Measurements from ENCODE around the gene KDM8.

GRCh38 chr16:27156579-27156978, 46.7 kb upstream of the KDM8 start:
- no peak for TF ChIP-seq POLR2AphosphoS5 (IDR thresholded peaks at IDR 0.05; ENCODE audit: control insufficient read depth, insufficient read depth, low read depth, low read length)
- no peak for TF ChIP-seq AFF4 (CRISPR knock-in tag; IDR thresholded peaks at IDR 0.05)
- TF ChIP-seq SFPQ (IDR thresholded peaks at IDR 0.05; ENCODE audit: low read depth, low read length) = no peak
- TF ChIP-seq RNF2 (IDR thresholded peaks at IDR 0.05) = no peak
- TF ChIP-seq HDGF (IDR thresholded peaks at IDR 0.05) = no peak
- TF ChIP-seq TOE1 (IDR thresholded peaks at IDR 0.05; ENCODE audit: borderline replicate concordance) = no peak
- TF ChIP-seq TOE1 (CRISPR knock-in tag; IDR thresholded peaks at IDR 0.05; ENCODE audit: borderline replicate concordance, low read depth) = no peak
- TF ChIP-seq, protein P1, sequence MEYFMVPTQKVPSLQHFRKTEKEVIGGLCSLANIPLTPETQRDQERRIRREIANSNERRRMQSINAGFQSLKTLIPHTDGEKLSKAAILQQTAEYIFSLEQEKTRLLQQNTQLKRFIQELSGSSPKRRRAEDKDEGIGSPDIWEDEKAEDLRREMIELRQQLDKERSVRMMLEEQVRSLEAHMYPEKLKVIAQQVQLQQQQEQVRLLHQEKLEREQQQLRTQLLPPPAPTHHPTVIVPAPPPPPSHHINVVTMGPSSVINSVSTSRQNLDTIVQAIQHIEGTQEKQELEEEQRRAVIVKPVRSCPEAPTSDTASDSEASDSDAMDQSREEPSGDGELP (CRISPR knock-in tag; IDR thresholded peaks at IDR 0.05; ENCODE audit: borderline replicate concordance) = no peak
- no peak for TF ChIP-seq MTA1 (IDR thresholded peaks at IDR 0.05; ENCODE audit: borderline replicate concordance)
- no peak for TF ChIP-seq ZNF384 (IDR thresholded peaks at IDR 0.05; ENCODE audit: low read depth, low read length)
- TF ChIP-seq KDM4B (IDR thresholded peaks at IDR 0.05; ENCODE audit: borderline replicate concordance in 2 of 2, low read depth in 1 of 2) = no peak
- TF ChIP-seq, protein P2, sequence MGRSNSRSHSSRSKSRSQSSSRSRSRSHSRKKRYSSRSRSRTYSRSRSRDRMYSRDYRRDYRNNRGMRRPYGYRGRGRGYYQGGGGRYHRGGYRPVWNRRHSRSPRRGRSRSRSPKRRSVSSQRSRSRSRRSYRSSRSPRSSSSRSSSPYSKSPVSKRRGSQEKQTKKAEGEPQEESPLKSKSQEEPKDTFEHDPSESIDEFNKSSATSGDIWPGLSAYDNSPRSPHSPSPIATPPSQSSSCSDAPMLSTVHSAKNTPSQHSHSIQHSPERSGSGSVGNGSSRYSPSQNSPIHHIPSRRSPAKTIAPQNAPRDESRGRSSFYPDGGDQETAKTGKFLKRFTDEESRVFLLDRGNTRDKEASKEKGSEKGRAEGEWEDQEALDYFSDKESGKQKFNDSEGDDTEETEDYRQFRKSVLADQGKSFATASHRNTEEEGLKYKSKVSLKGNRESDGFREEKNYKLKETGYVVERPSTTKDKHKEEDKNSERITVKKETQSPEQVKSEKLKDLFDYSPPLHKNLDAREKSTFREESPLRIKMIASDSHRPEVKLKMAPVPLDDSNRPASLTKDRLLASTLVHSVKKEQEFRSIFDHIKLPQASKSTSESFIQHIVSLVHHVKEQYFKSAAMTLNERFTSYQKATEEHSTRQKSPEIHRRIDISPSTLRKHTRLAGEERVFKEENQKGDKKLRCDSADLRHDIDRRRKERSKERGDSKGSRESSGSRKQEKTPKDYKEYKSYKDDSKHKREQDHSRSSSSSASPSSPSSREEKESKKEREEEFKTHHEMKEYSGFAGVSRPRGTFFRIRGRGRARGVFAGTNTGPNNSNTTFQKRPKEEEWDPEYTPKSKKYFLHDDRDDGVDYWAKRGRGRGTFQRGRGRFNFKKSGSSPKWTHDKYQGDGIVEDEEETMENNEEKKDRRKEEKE (IDR thresholded peaks at IDR 0.05; ENCODE audit: borderline replicate concordance in 1 of 2, control insufficient read depth in 1 of 2, low read depth in 2 of 2, low read length in 1 of 2) = no peak
- TF ChIP-seq, protein P3, sequence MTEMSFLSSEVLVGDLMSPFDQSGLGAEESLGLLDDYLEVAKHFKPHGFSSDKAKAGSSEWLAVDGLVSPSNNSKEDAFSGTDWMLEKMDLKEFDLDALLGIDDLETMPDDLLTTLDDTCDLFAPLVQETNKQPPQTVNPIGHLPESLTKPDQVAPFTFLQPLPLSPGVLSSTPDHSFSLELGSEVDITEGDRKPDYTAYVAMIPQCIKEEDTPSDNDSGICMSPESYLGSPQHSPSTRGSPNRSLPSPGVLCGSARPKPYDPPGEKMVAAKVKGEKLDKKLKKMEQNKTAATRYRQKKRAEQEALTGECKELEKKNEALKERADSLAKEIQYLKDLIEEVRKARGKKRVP (CRISPR knock-in tag; IDR thresholded peaks at IDR 0.05) = no peak
- TF ChIP-seq, protein P4, sequence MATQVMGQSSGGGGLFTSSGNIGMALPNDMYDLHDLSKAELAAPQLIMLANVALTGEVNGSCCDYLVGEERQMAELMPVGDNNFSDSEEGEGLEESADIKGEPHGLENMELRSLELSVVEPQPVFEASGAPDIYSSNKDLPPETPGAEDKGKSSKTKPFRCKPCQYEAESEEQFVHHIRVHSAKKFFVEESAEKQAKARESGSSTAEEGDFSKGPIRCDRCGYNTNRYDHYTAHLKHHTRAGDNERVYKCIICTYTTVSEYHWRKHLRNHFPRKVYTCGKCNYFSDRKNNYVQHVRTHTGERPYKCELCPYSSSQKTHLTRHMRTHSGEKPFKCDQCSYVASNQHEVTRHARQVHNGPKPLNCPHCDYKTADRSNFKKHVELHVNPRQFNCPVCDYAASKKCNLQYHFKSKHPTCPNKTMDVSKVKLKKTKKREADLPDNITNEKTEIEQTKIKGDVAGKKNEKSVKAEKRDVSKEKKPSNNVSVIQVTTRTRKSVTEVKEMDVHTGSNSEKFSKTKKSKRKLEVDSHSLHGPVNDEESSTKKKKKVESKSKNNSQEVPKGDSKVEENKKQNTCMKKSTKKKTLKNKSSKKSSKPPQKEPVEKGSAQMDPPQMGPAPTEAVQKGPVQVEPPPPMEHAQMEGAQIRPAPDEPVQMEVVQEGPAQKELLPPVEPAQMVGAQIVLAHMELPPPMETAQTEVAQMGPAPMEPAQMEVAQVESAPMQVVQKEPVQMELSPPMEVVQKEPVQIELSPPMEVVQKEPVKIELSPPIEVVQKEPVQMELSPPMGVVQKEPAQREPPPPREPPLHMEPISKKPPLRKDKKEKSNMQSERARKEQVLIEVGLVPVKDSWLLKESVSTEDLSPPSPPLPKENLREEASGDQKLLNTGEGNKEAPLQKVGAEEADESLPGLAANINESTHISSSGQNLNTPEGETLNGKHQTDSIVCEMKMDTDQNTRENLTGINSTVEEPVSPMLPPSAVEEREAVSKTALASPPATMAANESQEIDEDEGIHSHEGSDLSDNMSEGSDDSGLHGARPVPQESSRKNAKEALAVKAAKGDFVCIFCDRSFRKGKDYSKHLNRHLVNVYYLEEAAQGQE (IDR thresholded peaks at IDR 0.05; ENCODE audit: borderline replicate concordance) = no peak
- TF ChIP-seq, protein P4 (CRISPR knock-in tag; IDR thresholded peaks at IDR 0.05; ENCODE audit: low read depth) = no peak
- no peak for TF ChIP-seq RBM34 (IDR thresholded peaks at IDR 0.05; ENCODE audit: borderline replicate concordance, insufficient read depth, low read length)

All from K562 (cell line).